Measurements from ENCODE around the gene LCN6. TPM values are rescaled to one million over a fixed set of nuclear protein-coding genes. Genes with fewer than 3 reads are reported as not detected.

LCN6 gene
- total RNA-seq, 2 donors from 2014 or later, result 6.4 to 9.3 TPM

DNA sequence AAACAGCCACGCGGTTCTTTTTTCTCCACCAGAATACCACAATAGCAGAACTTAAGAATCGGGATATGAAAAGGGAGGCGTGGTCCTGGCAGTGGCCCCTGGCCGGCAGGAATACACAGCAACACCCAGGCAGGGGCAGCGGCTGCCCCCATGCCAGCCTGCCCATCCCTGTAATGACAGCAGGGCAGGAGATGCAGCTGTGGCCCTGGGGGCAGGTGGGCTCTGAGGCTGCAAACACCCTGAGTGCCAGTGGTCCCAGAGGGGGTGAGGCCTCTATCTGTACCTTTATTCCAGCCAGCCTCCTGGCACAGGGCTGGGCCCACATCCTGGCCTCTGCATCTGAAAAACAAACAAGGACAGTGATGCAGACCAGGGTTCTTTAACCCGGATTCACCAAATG is 23.6 kb downstream of the LCN6 start:
- Histone ChIP-seq H3K4me1 (peaks cover 0 to 94% of the 10 kb centered on the region in 2 donors), H3K36me3 (peaks cover 54% of the 10 kb centered on the region), H3K27me3 (no peaks in the 10 kb centered on the region)

GRCh38 chr9:136723989-136724388 is 24.3 kb downstream of the LCN6 start:
- peaks cover 0 to 94% of the 10 kb centered on the region in 2 donors for H3K4me1 ChIP-seq
- H3K4me3 ChIP-seq, result no peak overlapping the region

More for the DNA sequence above, 23.6 kb downstream of the LCN6 start:
- DNase-seq (ENCODE audit: low spot score), result no peak
- TF ChIP-seq, protein P1, sequence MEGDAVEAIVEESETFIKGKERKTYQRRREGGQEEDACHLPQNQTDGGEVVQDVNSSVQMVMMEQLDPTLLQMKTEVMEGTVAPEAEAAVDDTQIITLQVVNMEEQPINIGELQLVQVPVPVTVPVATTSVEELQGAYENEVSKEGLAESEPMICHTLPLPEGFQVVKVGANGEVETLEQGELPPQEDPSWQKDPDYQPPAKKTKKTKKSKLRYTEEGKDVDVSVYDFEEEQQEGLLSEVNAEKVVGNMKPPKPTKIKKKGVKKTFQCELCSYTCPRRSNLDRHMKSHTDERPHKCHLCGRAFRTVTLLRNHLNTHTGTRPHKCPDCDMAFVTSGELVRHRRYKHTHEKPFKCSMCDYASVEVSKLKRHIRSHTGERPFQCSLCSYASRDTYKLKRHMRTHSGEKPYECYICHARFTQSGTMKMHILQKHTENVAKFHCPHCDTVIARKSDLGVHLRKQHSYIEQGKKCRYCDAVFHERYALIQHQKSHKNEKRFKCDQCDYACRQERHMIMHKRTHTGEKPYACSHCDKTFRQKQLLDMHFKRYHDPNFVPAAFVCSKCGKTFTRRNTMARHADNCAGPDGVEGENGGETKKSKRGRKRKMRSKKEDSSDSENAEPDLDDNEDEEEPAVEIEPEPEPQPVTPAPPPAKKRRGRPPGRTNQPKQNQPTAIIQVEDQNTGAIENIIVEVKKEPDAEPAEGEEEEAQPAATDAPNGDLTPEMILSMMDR (IDR thresholded peaks at IDR 0.05), result no peak
- Histone ChIP-seq H3K9me3 (no peaks in the 10 kb centered on the region), H3K27ac (peak overlapping the region in 1 of 2 donors; percentile 22), H3K4me3 (no peak overlapping the region)

DNA sequence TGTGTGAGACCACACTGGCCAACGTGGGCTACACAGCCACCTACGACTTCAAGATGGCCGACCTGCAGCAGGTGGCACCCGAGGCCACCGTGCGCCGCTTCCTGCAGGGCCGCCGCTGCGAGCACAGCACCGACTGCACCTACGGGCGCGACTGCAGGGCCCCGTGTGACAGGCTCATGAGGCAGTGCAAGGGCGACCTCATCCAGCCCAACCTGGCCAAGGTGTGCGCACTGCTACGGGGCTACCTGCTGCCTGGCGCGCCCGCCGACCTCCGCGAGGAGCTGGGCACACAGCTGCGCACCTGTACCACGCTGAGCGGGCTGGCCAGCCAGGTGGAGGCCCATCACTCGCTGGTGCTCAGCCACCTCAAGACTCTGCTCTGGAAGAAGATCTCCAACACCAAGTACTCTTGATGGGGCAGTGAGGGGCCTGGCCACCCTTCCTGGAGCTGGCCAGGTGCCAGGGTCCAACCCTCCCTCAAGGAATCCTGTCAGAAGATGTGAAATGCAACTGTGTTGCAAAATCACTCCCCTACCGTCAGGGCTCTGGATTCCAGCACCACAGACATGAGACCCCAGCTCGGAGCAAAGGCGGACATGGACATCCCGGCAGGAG is 24.9 kb downstream of the LCN6 start:
- no peak for DNase-seq (ENCODE audit: low spot score)
- peak overlapping the region; percentile 85 to 88 for H3K27ac ChIP-seq
- H3K27me3 ChIP-seq, result no peaks in the 10 kb centered on the region
- H3K36me3 ChIP-seq, result peaks cover 54% of the 10 kb centered on the region
- peaks cover 0 to 91% of the 10 kb centered on the region in 2 donors for H3K4me1 ChIP-seq
- no peaks in the 10 kb centered on the region for H3K9me3 ChIP-seq
- TF ChIP-seq, protein P1 (IDR thresholded peaks at IDR 0.05), result no peak
- H3K4me3 ChIP-seq, result no peak overlapping the region

More at GRCh38 chr9:136723989-136724388, 24.3 kb downstream of the LCN6 start:
- H3K9me3 ChIP-seq, result no peaks in the 10 kb centered on the region
- H3K27me3 ChIP-seq, result no peaks in the 10 kb centered on the region
- TF ChIP-seq, protein P1 (IDR thresholded peaks at IDR 0.05), result no peak
- DNase-seq (ENCODE audit: low spot score), result no peak
- H3K27ac ChIP-seq, result peak overlapping the region in 1 of 2 donors; percentile 22
- H3K36me3 ChIP-seq, result peaks cover 54% of the 10 kb centered on the region

GRCh38 chr9:136722969-136723356 is 25.4 kb downstream of the LCN6 start:
- Histone ChIP-seq H3K4me3 (no peak overlapping the region), H3K9me3 (no peaks in the 10 kb centered on the region), H3K4me1 (peaks cover 0 to 88% of the 10 kb centered on the region in 2 donors), H3K27me3 (no peaks in the 10 kb centered on the region), H3K36me3 (peaks cover 54% of the 10 kb centered on the region), H3K27ac (peak overlapping the region; percentile 85 to 88)
- no peak for DNase-seq (ENCODE audit: low spot score)
- TF ChIP-seq, protein P1 (IDR thresholded peaks at IDR 0.05), result no peak

GRCh38 chr9:136722093-136722968 is 26.0 kb downstream of the LCN6 start:
- peaks cover 0 to 85% of the 10 kb centered on the region in 2 donors for H3K4me1 ChIP-seq
- no peaks in the 10 kb centered on the region for H3K9me3 ChIP-seq
- DNase-seq (ENCODE audit: low spot score), result no peak
- peaks cover 54% of the 10 kb centered on the region for H3K36me3 ChIP-seq
- H3K4me3 ChIP-seq, result no peak overlapping the region
- TF ChIP-seq, protein P1 (IDR thresholded peaks at IDR 0.05), result no peak
- H3K27ac ChIP-seq, result peak overlapping the region; percentile 85 to 88
- H3K27me3 ChIP-seq, result no peaks in the 10 kb centered on the region

All from right atrium auricular region (tissue), 2 donors.